GDM1 (cell line): ENCODE results near the gene DUS2.
A peak's percentile ranks its signal among the peaks of the same experiment; 100 is the strongest.
"Not testable (repeated sequence)": the region's sequence is repeated elsewhere in the genome, so short reads cannot be mapped to it uniquely, and the experiment has no call there.

ENCODE experiments used
- DNase-seq: peaks from one replicate; lab custom pipeline; 2025; lab: John Stamatoyannopoulos, UW

Gene DUS2

GRCh38 chr16:67998779-67999688 is 24.1 kb upstream of the DUS2 start, which contains the start of gene DPEP2:
Gene DPEP2 (minus strand): TSS chr16:67999484. CDS start chr16:67993212, 6,272 bp downstream.
- not testable (repeated sequence) for DNase-seq

DNA sequence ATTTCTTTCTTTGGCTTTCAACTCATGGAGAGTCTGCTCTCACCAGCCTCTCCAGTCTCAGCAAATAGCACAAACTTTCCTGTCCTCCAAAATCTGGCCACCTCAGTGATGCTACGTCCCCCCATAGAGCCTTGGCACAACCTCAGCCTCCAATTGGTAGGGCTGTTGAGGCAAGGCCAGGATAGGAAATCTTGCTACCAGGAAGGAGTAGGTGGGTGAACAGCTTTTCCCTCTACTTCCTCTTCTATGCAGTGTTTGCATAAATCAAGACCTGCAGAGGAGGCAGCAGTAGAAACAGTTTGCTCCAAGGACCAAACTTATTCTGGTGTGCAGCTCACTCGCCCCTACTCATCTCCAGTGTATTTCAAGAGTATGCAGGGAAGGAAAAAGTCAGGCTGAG is 23.1 kb upstream of the DUS2 start:
- DNase-seq: no peak

DNA sequence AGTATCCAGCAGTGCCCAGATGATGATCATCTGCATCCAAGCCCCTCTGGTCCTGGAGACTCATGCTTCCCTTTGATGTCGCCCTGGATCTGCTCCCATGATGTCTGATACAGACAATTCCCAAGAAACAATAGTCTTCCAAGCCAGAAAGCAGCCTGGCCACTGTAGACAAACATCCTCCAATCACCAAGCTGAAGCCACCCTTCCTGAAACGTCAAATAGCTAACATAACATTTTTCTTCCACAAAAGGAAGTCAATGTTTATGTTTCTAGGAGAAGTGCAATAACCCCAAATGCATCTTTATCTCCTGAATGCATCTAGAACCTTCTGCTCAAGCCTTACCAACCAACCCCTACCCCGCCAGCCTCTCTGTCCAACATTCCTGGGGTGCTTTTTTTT is 22.6 kb upstream of the DUS2 start:
- DNase-seq: no peak

DNA sequence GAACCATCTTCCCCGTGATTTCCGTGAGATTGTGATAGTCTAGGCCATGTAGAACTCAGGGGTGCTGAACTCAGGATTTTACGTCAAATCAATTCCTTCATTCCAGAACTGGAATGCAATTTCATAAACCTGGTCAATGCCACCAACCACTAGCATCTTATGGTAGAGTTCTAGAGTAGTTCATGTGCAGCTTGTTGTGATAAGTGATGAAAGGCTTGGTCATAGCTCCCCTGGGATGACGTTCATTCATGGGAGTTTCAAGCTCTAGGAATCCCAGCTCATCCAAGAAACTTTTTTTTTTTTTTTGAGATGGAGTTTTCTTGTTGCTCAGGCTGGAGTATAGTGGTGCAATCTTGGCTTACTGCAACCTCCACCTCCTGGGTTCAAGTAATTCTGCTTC is 20.1 kb upstream of the DUS2 start:
- no peak for DNase-seq

DNA sequence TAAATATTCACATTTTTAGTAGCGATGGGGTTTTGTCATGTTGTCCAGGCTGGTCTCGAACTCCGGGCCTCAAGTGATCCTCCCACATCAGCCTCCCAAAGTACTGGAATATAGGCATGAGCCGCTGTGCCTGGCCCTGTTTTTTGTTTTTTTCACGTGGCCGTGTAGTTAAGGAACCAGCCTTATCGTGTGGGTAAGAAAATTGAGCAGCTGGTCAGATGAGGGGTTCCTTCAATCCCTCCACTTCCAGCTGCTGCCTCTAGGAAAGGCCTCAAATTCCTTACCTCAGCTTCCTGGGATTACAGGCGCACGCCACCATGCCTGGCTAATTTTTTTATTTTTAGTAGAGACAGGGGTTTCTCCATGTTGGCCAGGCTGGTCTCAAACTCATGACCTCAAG is 17.9 kb upstream of the DUS2 start:
- no peak for DNase-seq

GRCh38 chr16:68005786-68006286 is 17.2 kb upstream of the DUS2 start:
- DNase-seq: peak; percentile 2

- no peak for DNase-seq
Observed at GRCh38 chr16:68009157-68009735, 13.8 kb upstream of the DUS2 start.

DNA sequence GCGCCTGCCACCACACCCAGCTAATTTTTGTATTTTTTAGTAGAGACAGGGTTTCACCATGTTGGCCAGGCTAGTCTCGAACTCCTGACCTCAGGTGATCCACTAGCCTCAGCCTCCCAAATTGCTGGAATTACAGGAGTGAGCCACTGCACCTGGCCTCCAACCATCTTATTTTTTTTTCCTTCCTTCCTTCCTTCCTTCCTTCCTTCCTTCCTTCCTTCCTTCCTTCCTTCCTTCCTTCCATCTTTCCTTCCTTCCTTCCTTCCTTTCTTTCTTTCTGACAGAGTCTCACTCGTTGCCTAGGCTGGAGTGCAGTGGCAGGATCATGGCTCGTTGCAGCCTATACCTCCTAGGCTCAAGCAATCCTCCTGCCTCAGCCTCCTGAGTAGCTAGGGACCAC is 13.2 kb upstream of the DUS2 start:
- not testable (repeated sequence) for DNase-seq

DNA sequence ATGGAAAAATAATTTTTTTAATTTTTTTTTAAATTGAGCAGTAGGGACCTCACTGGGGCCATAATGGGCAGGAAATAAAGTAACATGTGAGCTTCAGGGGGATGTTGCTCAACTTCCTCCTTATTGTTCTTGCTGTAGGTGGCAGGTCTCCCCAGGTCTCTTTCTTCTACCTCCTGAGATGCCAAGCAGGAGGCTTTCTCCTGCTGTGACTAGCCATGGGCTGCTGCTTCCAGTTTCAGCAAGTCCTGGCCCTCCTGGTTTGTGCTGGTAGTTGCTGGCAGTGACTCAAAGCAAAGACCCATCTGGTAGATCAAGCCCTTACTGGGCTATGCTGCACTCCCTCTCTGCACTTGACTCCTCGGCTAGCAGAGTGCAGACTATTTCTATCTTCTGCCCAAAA is 9.6 kb upstream of the DUS2 start:
- peak; percentile 28 for DNase-seq

GRCh38 chr16:68015681-68016080 is 7.4 kb upstream of the DUS2 start, which contains the start of gene DPEP2NB:
Gene DPEP2NB (minus strand): TSS chr16:68015911. CDS start chr16:68015770, 141 bp downstream.
- no peak for DNase-seq

DNA sequence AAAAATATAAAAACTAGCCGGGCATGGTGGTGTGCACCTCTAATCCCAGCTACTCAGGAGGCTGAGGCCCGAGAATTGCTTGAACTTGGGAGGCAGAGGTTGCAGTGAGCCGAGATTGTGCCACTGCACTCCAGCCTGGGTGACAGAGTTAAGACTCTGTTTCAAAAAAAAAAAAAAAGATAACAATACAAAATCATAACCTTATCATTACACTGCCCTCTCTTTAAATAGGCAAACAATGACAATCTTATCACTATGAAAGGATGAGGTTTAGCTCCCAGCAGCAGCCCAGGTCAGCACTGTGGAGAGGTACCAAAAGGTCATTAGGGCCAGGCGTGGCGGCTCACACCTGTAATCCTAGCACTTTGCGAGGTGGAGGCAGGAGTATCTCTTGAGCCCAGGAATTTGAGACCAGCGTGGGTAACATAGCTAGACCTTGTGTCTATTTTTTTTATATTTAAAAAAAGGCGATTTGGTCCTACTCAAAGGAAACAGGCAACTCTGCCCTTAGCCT is 3.9 kb upstream of the DUS2 start:
- no peak for DNase-seq

GRCh38 chr16:68021490-68021889 is 1.6 kb upstream of the DUS2 start:
- DNase-seq: no peak

DNA sequence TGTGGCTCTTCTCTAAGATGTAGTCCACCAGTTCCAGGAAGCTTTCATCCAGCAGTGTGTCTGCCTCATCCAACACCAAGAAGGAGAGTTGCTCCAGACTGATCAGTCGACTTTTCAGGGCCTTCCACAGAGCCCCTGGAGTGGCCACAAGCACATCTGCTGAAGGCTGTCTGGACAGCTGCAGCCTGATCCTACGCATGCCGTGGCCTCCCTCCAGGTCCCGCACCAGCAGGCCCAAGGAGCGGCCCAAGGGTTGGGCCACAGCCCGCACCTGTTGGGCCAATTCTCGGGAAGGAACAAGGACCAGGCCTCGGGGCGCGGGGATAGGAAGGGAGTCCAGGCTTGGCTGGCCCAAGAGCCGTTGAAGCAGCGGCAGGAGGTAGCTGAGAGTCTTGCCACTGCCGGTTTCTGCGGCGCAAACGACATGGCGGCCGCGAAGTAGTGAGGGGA is 781 bp upstream of the DUS2 start:
- no peak for DNase-seq

GRCh38 chr16:68028996-68029395 is 5.9 kb downstream of the DUS2 start:
- no peak for DNase-seq

DNA sequence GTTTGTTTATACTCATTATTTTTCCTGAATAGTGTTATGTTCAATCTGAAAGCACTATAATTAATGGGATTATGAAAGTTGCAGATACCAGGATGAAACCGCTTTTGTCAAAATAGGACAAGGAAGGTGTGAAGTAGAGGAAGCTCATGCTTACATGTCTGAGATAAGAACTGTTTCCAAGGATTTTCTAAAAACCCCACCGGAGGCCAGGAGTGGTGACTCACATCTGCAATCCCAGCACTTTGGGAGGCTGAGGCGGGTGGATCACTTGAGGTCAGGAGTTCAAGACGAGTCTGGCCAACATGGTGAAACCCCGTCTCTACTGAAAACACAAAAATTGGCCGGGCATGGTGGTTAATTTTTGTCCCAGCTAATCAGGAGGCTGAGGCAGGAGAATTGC is 7.0 kb downstream of the DUS2 start:
- DNase-seq: not testable (repeated sequence)

DNA sequence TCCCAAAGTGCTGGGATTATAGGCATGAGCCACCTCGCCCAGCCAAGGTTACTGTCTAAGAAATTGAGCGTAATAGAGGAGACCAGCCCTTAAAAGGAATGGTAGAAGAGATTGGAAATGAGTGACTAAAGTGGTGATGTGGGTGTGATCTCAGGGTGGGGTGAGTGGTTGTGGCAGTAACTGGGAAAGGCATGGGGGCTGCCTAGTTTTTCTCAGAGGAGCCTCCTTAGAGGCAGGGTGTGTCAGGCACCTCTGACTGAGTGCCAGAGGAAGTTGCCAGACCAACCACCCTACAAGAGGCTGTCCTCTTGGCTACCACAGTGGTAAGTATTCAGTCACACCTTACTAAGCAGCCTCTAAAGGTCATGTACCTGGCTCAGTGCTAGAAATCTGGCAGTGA is 8.9 kb downstream of the DUS2 start:
- DNase-seq: no peak

- no peak for DNase-seq
Observed at GRCh38 chr16:68033101-68033500, 10.0 kb downstream of the DUS2 start.

DNA sequence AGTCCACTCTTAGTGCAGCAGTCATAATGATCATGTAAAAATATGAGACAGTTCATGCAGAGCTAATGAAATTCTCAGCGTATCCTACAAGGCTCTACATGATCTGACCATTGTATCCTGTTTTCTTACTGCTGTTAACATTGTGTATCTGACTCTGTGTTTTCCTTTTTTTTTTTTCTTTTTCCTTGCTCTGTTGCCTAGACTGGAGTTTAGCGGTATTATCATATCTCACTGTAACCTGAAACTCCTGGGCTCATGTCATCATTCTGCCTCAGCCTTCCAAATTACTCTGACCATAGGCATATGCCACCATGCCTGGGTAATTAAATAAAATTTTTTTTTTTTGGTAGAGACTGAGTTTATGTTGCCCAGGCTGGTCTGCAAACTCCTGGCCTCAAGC is 12.1 kb downstream of the DUS2 start:
- no peak for DNase-seq

DNA sequence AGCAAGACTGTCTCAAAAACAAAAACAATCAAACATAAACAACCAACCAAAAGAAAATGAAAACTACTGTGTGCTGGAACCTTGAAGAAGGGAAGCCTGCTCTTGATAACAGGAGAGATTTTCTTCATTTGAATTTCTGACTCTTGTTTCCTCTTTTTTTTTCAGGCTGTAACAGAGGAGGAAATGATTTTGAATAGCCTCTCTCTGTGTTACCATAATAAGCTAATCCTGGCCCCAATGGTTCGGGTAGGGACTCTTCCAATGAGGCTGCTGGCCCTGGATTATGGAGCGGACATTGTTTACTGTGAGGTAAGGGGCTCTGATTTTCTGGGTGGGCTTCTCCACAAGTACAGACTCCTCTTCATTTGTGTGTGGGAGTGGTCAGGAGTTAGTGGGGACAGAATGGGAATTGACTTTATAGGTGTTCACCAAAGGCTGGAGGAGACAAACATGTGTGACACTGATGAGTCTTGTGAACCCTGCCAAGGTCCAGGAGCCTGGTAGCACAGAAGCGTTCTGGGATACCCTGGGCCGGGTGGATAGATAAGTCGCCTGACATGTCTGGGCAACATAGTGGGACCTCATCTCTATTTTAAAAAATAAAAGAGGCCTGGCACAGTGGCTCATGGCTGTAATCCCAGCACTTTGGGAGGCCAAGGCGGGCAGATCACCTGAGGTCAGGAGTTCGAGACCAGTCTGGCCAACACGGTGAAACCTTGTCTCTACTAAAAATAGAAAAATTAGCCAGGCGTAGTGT is 14.9 kb downstream of the DUS2 start:
- DNase-seq: no peak

- peak; percentile 43 for DNase-seq
Observed at GRCh38 chr16:68040506-68041288, 17.6 kb downstream of the DUS2 start.

DNA sequence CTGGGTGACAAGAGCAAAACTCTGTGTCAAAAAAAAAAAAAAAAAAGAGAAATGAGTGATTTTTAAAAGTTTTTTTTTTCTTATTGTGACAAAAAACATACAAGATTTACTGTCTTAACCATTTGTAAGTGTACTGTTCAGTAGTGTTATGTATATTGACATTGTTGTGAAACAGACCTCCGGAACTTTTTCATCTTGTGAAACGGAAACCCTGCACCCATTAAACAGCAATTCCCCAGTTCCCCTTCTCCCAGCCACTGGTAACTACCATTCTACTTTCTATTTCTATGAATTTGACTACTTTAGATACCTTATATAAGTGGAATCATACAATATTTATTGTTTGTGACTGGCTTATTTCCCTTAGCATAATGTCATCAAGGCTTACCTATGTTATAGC is 18.7 kb downstream of the DUS2 start:
- DNase-seq: no peak
